SK-N-SH treated with all-trans-retinoic acid at 6 μM for 48 hours (cell line): ENCODE results near the gene MKRN2.

Experiments
- CSDC2 ChIP-seq: fragments of 250-450 bp; sonication (Bioruptor Pico); IDR thresholded peaks from 2 replicates; pipeline ENCODE4 v1.5.0; 2020; ENCODE audit warnings: mild to moderate bottlenecking, moderate library complexity
- OSR1 ChIP-seq: fragments of 250-450 bp; sonication (Bioruptor Pico); IDR thresholded peaks from 2 replicates; pipeline ENCODE4 v1.8.0; 2022; ENCODE audit warnings: moderate library complexity, mild to moderate bottlenecking, inconsistent platforms
- RARB ChIP-seq: fragments of 250-450 bp; sonication (Bioruptor Pico); IDR thresholded peaks from 2 replicates; pipeline ENCODE4 v1.8.0; 2021; ENCODE audit warnings: mild to moderate bottlenecking, moderate library complexity
- ZC3H10 ChIP-seq: fragments of 250-450 bp; sonication (Bioruptor Pico); IDR thresholded peaks from 2 replicates; pipeline ENCODE4 v1.5.1; 2021; ENCODE audit warnings: mild to moderate bottlenecking, moderate library complexity
- ZFP3 ChIP-seq: fragments of 250-450 bp; sonication (Bioruptor Pico); IDR thresholded peaks from 2 replicates; pipeline ENCODE4 v1.5.0; 2020; ENCODE audit warnings: mild to moderate bottlenecking, moderate library complexity
- TF ChIP-seq, protein P1 (sequence below): fragments of 250-450 bp; sonication (Bioruptor Pico); IDR thresholded peaks from 2 replicates; pipeline ENCODE4 v1.8.0; 2020; ENCODE audit warnings: mild to moderate bottlenecking, moderate library complexity, borderline replicate concordance

DNA sequence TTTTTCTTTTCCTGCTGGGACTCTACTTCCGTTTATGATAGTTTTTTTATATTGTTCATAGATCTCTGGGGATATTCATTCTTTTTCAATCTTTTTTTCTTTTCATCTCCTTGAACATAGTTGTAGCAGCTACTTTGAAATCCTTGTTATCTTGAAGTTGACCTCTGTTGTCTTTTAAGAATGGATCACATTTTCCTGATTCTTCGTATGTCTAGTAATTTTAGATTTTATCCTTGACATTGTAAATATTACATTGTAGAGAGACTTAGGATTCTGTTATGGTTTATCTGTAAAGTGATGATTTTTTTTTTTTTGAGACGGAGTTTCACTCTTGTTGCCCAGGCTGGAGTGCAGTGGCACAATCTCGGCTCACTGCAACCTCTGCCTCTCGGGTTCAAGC, 20.5 kb downstream of the MKRN2 start:
- TF ChIP-seq ZFP3 (no peak), ZC3H10 (CRISPR knock-in tag) (no peak), OSR1 (CRISPR knock-in tag) (no peak), CSDC2 (no peak), RARB (CRISPR knock-in tag) (no peak)
- TF ChIP-seq, protein P1, sequence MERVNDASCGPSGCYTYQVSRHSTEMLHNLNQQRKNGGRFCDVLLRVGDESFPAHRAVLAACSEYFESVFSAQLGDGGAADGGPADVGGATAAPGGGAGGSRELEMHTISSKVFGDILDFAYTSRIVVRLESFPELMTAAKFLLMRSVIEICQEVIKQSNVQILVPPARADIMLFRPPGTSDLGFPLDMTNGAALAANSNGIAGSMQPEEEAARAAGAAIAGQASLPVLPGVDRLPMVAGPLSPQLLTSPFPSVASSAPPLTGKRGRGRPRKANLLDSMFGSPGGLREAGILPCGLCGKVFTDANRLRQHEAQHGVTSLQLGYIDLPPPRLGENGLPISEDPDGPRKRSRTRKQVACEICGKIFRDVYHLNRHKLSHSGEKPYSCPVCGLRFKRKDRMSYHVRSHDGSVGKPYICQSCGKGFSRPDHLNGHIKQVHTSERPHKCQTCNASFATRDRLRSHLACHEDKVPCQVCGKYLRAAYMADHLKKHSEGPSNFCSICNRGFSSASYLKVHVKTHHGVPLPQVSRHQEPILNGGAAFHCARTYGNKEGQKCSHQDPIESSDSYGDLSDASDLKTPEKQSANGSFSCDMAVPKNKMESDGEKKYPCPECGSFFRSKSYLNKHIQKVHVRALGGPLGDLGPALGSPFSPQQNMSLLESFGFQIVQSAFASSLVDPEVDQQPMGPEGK (CRISPR knock-in tag): no peak
